GM19023 (cell line): ENCODE results near the gene PLCD1.

Source experiments
- ATAC-seq: cut with Tn5 transposase; IDR thresholded peaks from one replicate; pipeline ENCODE4 v1.9.1; 2021; ENCODE audit warnings: mild to moderate bottlenecking, moderate library complexity; ENCODE audit not compliant: unreplicated experiment

The PLCD1 gene

GRCh38 chr3:38017445-38018295 lies 11.8 kb downstream of the PLCD1 start:
- no peak for ATAC-seq

DNA sequence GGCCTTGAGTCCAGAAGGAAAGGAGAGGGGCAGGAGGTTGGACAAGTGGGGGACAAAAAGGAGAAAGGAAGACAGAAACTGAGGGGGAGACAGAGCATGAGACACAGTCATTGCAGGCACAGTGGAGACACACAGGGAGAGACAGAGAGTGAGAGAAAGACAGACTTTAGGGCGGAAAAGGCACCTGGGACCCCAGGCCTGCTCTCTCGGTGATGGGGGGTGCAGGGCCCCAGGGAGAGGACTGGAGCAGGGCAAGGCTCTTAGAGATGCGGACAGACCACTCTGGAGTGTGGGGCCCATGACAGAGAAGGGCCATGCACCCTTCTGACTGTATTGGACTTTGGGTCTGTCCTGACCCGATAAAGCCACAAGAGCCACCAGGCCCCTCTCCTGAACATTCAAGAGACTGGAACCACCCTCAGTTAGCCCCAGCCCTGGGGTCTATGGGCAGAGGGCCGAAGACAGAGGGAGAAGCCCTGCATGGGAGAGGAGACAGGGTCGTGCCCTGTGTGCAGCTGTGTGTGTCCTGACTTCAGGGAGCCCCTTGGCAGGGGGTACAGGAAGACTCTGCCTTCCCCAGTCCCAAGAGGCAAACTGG lies 12.5 kb downstream of the PLCD1 start:
- no peak for ATAC-seq

- ATAC-seq: no peak
Observed at GRCh38 chr3:38016410-38016809, 13.0 kb downstream of the PLCD1 start.

- ATAC-seq: no peak
Observed at GRCh38 chr3:38015984-38016383, 13.5 kb downstream of the PLCD1 start.

DNA sequence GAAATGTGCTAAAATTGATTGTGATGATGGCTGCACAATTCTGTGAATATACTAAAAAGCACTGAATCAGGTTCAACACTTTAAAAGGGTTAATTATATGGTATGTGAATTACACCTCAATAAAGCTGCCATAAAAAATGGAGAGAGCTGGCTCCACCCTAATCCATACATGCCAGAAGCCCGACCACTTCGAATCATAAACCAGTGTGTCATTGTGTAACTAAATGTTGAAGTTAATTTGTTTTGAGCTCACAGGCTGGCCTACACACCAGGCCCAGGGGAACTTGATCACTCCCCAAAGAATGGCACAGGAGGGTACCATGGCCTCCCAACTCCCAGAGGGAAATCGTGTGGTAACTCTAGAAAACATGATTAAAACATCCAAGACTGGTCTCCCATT lies 14.0 kb downstream of the PLCD1 start:
- ATAC-seq: no peak

DNA sequence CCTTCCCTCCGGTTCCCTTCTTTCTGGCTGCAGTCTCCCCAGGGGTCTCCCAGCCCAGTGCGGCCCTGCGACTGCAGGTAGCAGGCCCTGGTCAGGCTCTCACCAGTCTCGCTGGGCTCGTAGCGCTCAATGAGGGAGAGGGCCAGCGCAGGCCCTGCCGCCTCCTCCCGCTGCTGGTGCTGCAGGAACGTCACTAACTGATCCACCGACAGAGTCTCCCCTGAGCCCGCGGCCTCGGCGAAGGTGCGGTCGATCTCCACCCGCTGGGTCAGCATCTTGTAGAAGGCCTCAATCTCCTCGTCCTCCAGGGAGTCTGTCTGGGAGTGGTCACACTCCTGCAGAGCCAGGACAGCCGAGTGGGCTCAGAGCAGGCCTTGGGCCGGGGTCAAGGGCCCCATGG lies 18.3 kb downstream of the PLCD1 start:
- no peak for ATAC-seq

GRCh38 chr3:38009807-38010591 lies 19.4 kb downstream of the PLCD1 start:
- no peak for ATAC-seq

DNA sequence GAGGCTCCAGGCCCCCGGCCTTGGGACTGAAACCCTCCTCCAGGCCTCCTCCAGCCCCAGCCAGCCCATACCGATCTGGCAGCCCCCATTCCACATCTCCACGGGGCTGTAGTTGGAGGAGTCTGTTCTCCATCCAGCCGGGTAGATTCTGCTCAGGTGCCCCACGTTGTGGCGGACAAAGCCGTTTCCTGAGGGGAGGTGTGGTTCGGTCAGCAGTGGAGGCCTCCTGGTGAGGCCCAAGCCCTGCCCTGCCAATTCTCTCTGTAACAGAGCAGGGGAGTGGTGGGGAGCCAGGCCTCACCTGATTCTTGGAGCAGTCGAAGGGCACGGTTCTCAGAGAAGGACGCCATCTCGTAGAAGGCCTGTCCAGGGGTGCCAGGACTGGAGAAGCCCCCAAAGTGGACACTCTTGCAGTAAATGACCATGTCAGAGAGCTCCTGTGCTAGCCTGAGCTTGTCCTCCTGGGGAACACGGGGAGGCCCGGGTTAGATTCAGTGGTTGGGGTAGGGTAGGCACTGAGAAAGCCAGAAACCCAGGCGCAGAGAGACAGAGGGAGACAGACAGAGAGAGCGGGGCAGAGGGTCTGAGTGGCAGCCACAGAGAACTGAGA lies 20.4 kb downstream of the PLCD1 start:
- ATAC-seq: no peak

- ATAC-seq: no peak
Observed at GRCh38 chr3:38008191-38008701, 21.2 kb downstream of the PLCD1 start.

DNA sequence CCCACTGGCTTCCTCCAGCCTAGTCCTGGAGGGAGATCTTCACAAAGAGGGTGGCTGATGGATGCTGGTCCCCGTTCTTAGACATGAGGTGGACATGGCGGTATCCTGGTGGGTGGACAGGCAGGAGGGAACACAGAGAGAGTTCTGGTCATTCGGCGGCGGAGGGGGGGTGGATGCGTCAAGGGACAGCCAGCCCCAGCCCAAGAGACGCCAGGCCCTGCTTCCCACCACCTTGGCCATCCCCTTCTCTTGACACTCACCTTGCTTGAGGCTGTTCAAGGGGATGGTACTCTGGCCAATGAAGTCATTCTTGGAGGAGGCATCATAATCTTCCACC lies 21.7 kb downstream of the PLCD1 start:
- ATAC-seq: no peak

GRCh38 chr3:38006445-38006995 lies 22.9 kb downstream of the PLCD1 start:
- no peak for ATAC-seq

DNA sequence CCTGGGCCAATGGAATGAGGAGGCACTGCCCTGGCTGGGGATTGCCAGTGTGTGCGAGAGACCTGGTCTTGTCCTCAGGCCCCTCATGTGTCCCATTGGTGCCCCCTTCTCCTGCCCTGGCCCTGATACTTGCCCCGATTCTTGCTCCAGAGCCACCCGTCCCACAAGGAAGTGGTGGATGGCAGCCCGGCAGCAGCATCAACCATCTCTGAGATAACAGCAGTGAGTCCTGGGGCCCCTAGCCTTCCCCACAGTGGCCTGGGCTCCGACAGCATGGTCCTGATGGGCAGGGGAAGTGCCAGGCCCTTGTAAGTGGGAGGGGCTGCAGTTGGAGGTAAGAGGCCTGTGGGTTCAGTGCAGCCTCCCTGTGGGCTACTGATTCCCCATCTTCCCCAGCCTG lies 23.4 kb downstream of the PLCD1 start:
- ATAC-seq: no peak

DNA sequence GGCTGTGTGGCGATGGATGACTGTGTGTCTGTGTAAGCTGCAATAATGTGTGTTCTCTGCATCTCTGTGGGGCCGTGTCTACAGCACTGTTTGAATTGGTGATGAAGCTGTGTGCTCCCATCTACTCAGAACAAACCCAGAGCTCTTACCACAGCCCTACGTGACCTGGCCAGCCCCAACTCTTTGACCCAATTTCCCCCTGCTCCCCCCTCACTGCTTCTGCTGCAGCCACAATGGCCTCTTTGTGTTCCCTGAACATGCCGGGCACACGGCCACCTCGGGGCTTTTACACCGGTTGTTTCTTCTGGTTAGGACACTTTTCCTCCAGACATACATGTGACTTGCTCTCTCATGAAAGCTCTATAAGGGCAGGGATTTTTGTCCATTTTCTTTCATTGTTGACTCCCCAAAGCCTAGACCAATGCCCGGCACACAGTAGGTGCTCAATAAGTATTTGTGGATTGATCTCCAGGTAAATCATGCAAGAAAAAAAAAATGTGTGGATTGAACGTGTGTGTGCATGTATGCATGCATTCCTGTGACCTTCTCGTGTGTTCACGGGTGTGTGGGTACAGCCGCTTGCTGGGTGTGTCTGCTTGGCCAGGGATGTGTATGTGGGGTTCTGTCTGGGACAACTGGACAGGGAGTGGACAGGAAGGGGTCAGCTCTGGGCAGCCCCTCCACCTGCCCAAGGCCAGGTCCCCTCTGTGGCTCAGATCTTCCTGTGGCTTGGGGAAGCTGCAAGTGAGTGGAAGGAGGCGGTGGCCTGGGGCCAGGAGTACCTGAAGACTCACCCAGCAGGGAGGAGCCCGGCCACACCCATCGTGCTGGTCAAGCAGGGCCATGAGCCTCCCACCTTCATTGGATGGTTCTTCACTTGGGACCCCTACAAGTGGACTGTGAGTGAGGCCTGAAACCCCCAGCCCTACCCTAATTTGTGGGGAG lies 24.1 kb downstream of the PLCD1 start:
- ATAC-seq: no peak

DNA sequence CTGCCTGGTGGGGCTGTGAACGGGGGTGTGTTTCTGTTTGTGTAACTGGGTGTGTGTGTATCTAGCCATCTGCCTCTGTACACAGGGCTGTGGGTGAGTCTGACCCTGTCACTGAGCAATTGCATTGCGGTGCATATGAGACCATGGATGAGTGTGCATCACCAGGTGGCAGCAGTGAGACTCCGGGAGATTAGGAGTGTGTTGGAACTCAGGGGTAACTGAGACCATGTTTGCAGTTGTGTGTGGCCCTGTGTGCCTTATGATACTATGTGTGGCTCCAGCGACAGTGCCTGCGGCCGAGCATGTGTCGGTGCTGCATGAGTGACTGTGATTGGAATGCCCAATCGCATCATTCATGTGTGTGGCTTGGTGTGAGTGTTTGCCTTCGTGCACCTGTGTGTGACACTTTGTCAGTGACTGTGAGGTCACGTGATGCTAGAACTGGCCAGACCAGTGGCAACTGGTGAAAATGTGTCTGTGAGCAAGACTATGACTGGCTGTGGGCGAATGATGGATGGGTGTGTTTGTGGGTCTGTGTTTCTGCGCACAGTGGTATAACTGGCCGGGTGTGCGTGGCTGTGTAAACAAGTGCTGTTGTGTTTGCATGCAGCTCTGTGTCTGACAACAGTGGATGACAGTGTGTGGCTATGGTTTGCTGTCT lies 24.9 kb downstream of the PLCD1 start:
- peak; percentile 43 for ATAC-seq

GRCh38 chr3:38003817-38004414 lies 25.5 kb downstream of the PLCD1 start:
- no peak for ATAC-seq

- ATAC-seq: no peak
Observed at GRCh38 chr3:38003371-38003816, 26.0 kb downstream of the PLCD1 start.

DNA sequence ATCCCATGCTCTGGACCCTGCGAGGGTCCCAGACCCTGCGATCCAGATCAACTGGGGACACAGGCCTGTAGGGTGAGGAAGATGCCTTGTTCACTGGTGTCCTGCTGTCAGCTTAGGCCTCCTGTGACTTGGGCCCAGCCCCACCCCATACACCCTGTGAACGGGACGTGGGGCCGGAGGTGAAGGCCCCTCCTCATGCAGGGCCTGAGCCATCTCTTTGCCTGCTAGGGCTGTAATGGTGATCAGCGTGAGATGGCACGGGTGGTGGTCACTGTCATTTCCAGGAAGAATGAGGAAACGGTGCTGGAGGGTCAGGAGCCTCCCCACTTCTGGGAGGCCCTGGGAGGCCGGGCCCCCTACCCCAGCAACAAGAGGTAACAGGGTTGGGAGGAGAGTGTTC lies 26.5 kb downstream of the PLCD1 start:
- ATAC-seq: no peak

- ATAC-seq: no peak
Observed at GRCh38 chr3:38002291-38002876, 27.1 kb downstream of the PLCD1 start.
